Neural cell (in vitro differentiated cells): ENCODE measurements around the gene NRBP1. TPM values are rescaled to one million over a fixed set of nuclear protein-coding genes. Genes with fewer than 3 reads are reported as not detected.

ENCODE experiments used
- H2AFZ ChIP-seq: fragments of 200-600, 300-800 bp; sonication (generic), shearing (Covaris generic); 2 replicates; pipeline ENCODE4 v1.6.0; 2014; ENCODE audit warnings: low read depth, mild to moderate bottlenecking, antibody characterized with exemption, low read length, moderate library complexity
- H3F3A ChIP-seq: fragments of 200-600 bp; shearing (Covaris generic); 2 replicates; pipeline ENCODE4 v1.6.1; 2016; ENCODE audit warnings: mild to moderate bottlenecking, moderate library complexity, mixed read lengths, antibody characterized with exemption, low read length; ENCODE audit not compliant: insufficient read depth, poor library complexity, severe bottlenecking
- H3K27ac ChIP-seq: fragments of 200-600, 300-800 bp; sonication (generic), shearing (Covaris generic); 2 replicates; pipeline ENCODE4 v1.5.1; 2014; ENCODE audit warnings: mild to moderate bottlenecking, low read length, moderate library complexity
- H3K27me3 ChIP-seq: fragments of 300-800, 200-600 bp; sonication (generic), shearing (Covaris generic); 2 replicates; pipeline ENCODE4 v1.6.0; 2014; ENCODE audit warnings: mild to moderate bottlenecking, low read depth, low read length, moderate library complexity; ENCODE audit not compliant: insufficient read depth
- H3K36me3 ChIP-seq: fragments of 300-800, 200-600 bp; sonication (generic), shearing (Covaris generic); 2 replicates; pipeline ENCODE4 v1.5.1; 2014; ENCODE audit warnings: mild to moderate bottlenecking, antibody characterized with exemption, low read length, moderate library complexity; ENCODE audit not compliant: insufficient read depth
- H3K4me2 ChIP-seq: fragments of 300-800, 200-600 bp; sonication (generic), shearing (Covaris generic); 2 replicates; pipeline ENCODE4 v1.6.0; 2014; ENCODE audit warnings: mild to moderate bottlenecking, low read length
- H3K4me3 ChIP-seq: fragments of 300-800, 200-600 bp; sonication (generic), shearing (Covaris generic); 2 replicates; pipeline ENCODE4 v1.5.1; 2014; ENCODE audit warnings: mild to moderate bottlenecking, low read length, moderate library complexity
- H3K79me2 ChIP-seq: fragments of 200-600 bp; shearing (Covaris generic); replicated peaks from 2 replicates; pipeline ENCODE4 v1.6.0; 2014; ENCODE audit warnings: mild to moderate bottlenecking, low read length, moderate library complexity; ENCODE audit not compliant: insufficient read depth
- H3K9ac ChIP-seq: fragments of 300-800, 200-600 bp; sonication (generic), shearing (Covaris generic); 2 replicates; pipeline ENCODE4 v1.6.1; 2016; ENCODE audit warnings: mild to moderate bottlenecking, low read length, mixed read lengths
- H3K9me2 ChIP-seq: fragments of 200-600 bp; shearing (Covaris generic); 2 replicates; pipeline ENCODE4 v1.6.1; 2016; ENCODE audit warnings: mild to moderate bottlenecking, low read length, mixed read lengths; ENCODE audit not compliant: insufficient read depth
- H3K9me3 ChIP-seq: fragments of 200-600, 300-800 bp; sonication (generic), shearing (Covaris generic); 2 replicates; pipeline ENCODE4 v1.6.1; 2016; ENCODE audit warnings: mild to moderate bottlenecking, mixed run types, low read length, moderate library complexity, mixed read lengths
- H4K20me1 ChIP-seq: fragments of 200-600 bp; shearing (Covaris generic); 2 replicates; pipeline ENCODE4 v1.6.1; 2016; ENCODE audit warnings: mild to moderate bottlenecking, mixed run types; ENCODE audit not compliant: insufficient read depth
- CTCF ChIP-seq: fragments of 450-650 bp; IDR thresholded peaks from 2 replicates; pipeline ENCODE4 v1.5.1; 2014; ENCODE audit warnings: antibody characterized with exemption, mild to moderate bottlenecking, moderate library complexity; ENCODE audit not compliant: poor library complexity, severe bottlenecking
- EP300 ChIP-seq: fragments of 450-650 bp; conservative IDR thresholded peaks from 2 replicates; pipeline ENCODE4 v1.6.1; 2014; ENCODE audit warnings: antibody characterized with exemption, mild to moderate bottlenecking, moderate library complexity; ENCODE audit not compliant: poor library complexity, severe bottlenecking
- EZH2 ChIP-seq: fragments of 200-600, 300-800 bp; shearing (Covaris generic), sonication (generic); IDR thresholded peaks from 2 replicates; pipeline ENCODE4 v1.6.1; 2014; ENCODE audit warnings: antibody characterized with exemption, low read length, borderline replicate concordance, mild to moderate bottlenecking; ENCODE audit not compliant: insufficient read depth, poor library complexity, severe bottlenecking
- MXI1 ChIP-seq: fragments of 450-650 bp; conservative IDR thresholded peaks from 2 replicates; pipeline ENCODE4 v1.6.1; 2014; ENCODE audit warnings: antibody characterized with exemption, mild to moderate bottlenecking; ENCODE audit not compliant: poor library complexity, severe bottlenecking
- POLR2AphosphoS5 ChIP-seq: IDR thresholded peaks from 2 replicates; pipeline ENCODE4 v1.6.1; 2012
- RAD21 ChIP-seq: fragments of 450-650 bp; conservative IDR thresholded peaks from 2 replicates; pipeline ENCODE4 v1.6.1; 2014; ENCODE audit warnings: antibody characterized with exemption, mild to moderate bottlenecking, moderate library complexity
- REST ChIP-seq: IDR thresholded peaks from 2 replicates; pipeline ENCODE4 v1.6.1; 2012; ENCODE audit warnings: borderline replicate concordance
- SMC3 ChIP-seq: fragments of 450-650 bp; conservative IDR thresholded peaks from 2 replicates; pipeline ENCODE4 v1.6.1; 2014; ENCODE audit warnings: antibody characterized with exemption, mild to moderate bottlenecking, moderate library complexity; ENCODE audit not compliant: poor library complexity
- TAF1 ChIP-seq: IDR thresholded peaks from 2 replicates; pipeline ENCODE4 v1.6.1; 2012; ENCODE audit warnings: low read depth
- polyA plus RNA-seq: library from polyadenylated mRNA; depleted of rRNA; stranded (reverse); fragments of >200 nt; gene quantifications from 2 replicates; pipeline ENCODE4 v1.2.3, GENCODE V29; 2014

The NRBP1 gene
- polyA plus RNA-seq, 1 donor from 2014 or later: 115 TPM

- no peaks in the 10 kb centered on the region for H3K27me3 ChIP-seq
- no peaks in the 10 kb centered on the region for H3K9me3 ChIP-seq
- H4K20me1 ChIP-seq: no peaks in the 10 kb centered on the region
- peak within 1 kb of the TSS; percentile 97 for H3K4me2 ChIP-seq
- H3K4me3 ChIP-seq: peak within 1 kb of the TSS; percentile 90
- no peaks in the 10 kb centered on the region for H3K9me2 ChIP-seq
- H3K27ac ChIP-seq: peak within 1 kb of the TSS; percentile 83
- peak within 1 kb of the TSS; percentile 78 for H2AFZ ChIP-seq
- peak within 1 kb of the TSS; percentile 82 for H3K9ac ChIP-seq
- no peaks in the 10 kb centered on the region for H3F3A ChIP-seq
- TF ChIP-seq MXI1: peak; percentile 91
- TF ChIP-seq POLR2AphosphoS5: peak; percentile 91
- peak; percentile 26 for TF ChIP-seq RAD21
- peak; percentile 65 for TF ChIP-seq TAF1
- peak; percentile 17 for TF ChIP-seq CTCF
- TF ChIP-seq SMC3: no peak
- TF ChIP-seq EP300: peak; percentile 21
- peak; percentile 45 for TF ChIP-seq REST
- no peak for TF ChIP-seq EZH2
- H3K79me2 ChIP-seq: peaks cover 37% of the 10 kb centered on the region
- no peaks in the 10 kb centered on the region for H3K36me3 ChIP-seq
Measured at GRCh38 chr2:27409321-27410073, 18.9 kb upstream of the NRBP1 start, which contains the start of gene PPM1G. Gene PPM1G (minus strand): TSS chr2:27409591. CDS start chr2:27409422, 169 bp downstream.

- TF ChIP-seq TAF1: no peak
- TF ChIP-seq RAD21: no peak
- TF ChIP-seq CTCF: no peak
- TF ChIP-seq EZH2: no peak
- TF ChIP-seq MXI1: no peak
- no peak for TF ChIP-seq EP300
- no peak for TF ChIP-seq REST
- TF ChIP-seq POLR2AphosphoS5: no peak
- TF ChIP-seq SMC3: no peak
- Histone ChIP-seq H2AFZ (no peak overlapping the region), H3K4me2 (no peak overlapping the region), H3K9me3 (no peaks in the 10 kb centered on the region), H3K27me3 (no peaks in the 10 kb centered on the region), H3K4me3 (no peak overlapping the region), H3K27ac (no peak overlapping the region), H3K9ac (no peak overlapping the region), H3K36me3 (no peaks in the 10 kb centered on the region), H4K20me1 (no peaks in the 10 kb centered on the region), H3K9me2 (no peaks in the 10 kb centered on the region), H3K79me2 (peaks cover 13% of the 10 kb centered on the region), H3F3A (no peaks in the 10 kb centered on the region)
Measured at GRCh38 chr2:27412419-27413152, 15.8 kb upstream of the NRBP1 start.
